Glomerular visceral epithelial cell (primary cell): Measurements from ENCODE around the gene TNRC6A.
"Not testable (repeated sequence)": the region's sequence is repeated elsewhere in the genome, so short reads cannot be mapped to it uniquely, and the experiment has no call there.

ENCODE experiments used
- DNase-seq: peaks from one replicate; pipeline ENCODE4 v3.0.0-alpha.2; 2016; ENCODE audit errors: extremely low spot score

TNRC6A gene

DNA sequence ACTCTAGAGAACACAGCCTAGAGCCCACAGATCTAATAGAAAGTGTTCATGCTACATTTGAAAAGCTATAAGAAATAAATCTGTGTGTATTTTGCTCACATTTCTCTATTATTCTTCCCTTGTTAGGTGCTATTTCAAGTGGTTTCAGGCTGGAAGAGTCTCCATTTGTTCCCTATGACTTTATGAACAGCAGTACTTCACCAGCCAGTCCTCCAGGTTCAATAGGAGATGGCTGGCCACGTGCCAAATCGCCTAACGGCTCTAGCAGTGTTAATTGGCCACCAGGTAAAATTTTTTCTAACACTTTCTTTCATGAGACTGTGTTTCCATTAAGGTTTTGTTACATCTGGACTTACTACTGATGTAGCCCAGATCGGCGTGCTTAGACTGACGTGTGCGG, 85.6 kb downstream of the TNRC6A start:
- no peak for DNase-seq

DNA sequence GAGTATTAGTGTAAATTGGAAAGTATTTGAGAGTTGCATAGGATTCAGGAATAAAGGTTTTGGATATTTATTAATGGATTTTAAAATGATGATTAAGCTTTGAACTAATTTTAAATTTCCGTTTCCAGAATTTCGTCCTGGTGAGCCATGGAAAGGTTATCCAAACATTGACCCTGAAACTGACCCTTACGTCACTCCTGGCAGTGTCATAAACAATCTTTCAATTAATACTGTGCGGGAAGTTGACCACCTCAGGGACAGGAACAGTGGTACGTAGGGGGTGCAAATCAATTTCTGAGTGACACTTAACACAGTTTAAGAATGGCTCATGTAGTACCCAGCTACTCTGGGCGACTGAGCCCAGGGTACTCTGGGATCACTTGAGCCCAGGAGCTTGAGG, 87.2 kb downstream of the TNRC6A start:
- no peak for DNase-seq

GRCh38 chr16:24819462-24820040, 90.1 kb downstream of the TNRC6A start:
- no peak for DNase-seq

DNA sequence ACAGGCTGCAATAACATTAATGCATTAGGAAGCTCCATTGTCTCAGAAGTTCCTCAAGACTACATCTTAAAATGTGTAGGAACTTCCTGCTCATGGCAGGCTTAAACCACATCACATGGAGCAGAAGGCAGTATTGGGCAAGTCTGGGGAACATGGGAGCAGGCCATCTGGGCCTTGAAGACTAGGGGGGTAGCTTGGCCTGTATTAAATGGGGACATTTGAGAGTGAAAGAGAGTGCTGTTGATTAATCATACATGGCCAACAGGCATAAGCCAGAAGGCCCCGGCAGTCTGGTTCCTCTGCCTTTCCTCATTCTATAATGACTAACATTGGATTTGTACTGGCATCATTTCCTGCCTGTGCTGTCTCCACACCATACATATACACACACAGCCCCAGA, 91.1 kb downstream of the TNRC6A start:
- DNase-seq = no peak

DNA sequence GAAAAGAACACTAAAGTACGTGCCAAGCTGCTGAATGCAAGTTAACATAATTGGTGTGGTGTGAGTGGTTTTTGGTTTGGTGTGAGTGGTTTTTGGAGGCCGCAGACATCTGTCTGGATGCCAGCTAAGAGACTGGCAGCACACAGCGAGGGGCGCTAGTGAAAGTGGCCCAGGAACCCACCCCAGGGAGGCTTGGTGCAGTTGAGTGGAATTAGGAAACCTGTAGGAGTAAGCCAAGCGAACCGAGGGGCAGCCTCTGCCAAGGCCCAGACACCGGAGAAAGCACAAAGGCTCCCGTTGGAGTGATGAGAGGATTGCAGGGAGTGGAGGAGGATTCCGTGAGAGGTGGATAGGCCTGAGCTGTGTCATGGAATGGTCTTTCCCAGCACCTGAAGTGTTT, 91.7 kb downstream of the TNRC6A start:
- DNase-seq = no peak

GRCh38 chr16:24822542-24822941, 93.1 kb downstream of the TNRC6A start:
- DNase-seq = no peak

GRCh38 chr16:24822974-24823373, 93.5 kb downstream of the TNRC6A start:
- DNase-seq = no peak

- no peak for DNase-seq
Measured at GRCh38 chr16:24825696-24826095, 96.2 kb downstream of the TNRC6A start.

DNA sequence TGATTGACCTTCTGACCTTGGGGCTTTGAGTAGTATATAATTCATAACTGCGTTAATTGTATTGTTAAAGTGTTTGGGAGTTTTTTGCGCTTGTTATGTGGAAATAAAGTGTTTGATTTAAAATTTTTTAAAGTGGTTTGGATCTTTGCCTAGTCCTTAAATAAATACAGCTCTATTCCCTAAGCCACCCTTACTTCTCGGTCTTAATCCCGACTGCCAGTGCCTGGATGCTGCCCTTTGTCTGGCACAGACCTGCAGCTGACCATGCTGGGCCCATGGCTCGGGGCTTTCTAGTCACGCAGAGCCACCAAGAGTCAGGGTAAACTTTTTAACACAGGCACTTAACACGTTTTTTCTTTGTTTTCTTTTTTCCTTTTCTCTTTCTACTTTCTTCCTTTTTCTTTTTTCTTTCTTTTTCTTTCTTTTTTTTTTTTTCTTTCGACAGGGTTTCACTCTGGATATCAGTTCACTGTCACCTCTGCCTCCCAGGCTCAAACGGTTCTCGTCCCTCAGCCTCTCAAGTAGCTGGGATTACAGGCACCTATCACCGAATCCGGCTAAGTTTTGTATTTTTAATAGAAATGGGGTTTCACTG, 96.7 kb downstream of the TNRC6A start:
- no peak for DNase-seq

GRCh38 chr16:24826817-24827566, 97.5 kb downstream of the TNRC6A start:
- DNase-seq = no peak

- no peak for DNase-seq
Measured at GRCh38 chr16:24829153-24829552, 99.7 kb downstream of the TNRC6A start.

- no peak for DNase-seq
Measured at GRCh38 chr16:24833352-24833751, 103.9 kb downstream of the TNRC6A start.

- peak; percentile 33 for DNase-seq
Measured at GRCh38 chr16:24834459-24835335, 105.2 kb downstream of the TNRC6A start.

GRCh38 chr16:24836836-24837235, 107.4 kb downstream of the TNRC6A start:
- DNase-seq = no peak

- DNase-seq = no peak
Measured at GRCh38 chr16:24837969-24838368, 108.5 kb downstream of the TNRC6A start.

DNA sequence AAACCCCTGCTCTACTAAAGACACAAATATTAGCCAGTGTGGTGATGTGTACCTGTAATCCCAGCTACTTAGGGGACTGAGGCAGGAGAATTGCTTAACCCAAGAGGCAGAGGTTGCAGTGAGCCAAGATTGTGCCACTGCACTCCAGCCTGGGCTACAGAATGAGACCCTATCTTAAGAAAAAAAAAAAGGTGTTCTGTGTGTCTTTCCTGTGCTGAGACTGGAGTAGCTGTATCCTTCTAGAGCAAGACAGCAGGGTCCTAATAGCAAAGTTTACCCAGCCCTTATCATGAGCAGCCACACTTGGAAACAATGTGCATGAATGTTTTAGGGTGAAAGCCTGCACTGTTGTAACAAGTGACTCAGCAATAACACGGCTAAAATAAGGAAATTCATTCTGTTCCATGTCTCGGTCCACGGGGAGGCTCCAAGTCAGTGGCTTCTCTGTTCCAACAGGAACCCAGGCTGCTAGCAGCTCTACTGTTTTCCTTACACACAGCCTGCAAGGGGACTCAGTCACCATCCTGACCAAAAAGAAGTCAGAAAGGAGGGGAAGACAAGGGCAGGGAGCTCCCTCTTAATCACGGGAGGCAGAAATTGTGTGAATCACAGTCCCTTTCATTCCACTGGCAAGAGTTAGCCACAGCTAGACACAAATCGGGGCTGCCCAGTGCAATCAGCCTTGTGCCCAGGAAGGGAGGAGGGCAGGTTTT, 109.3 kb downstream of the TNRC6A start:
- DNase-seq = peak; percentile 44

- DNase-seq = no peak
Measured at GRCh38 chr16:24839347-24839972, 110.0 kb downstream of the TNRC6A start.

GRCh38 chr16:24841291-24841690, 111.8 kb downstream of the TNRC6A start:
- DNase-seq = no peak

- DNase-seq = no peak
Measured at GRCh38 chr16:24844101-24845030, 114.9 kb downstream of the TNRC6A start.

GRCh38 chr16:24845031-24845365, 115.5 kb downstream of the TNRC6A start:
- DNase-seq = not testable (repeated sequence)
